Mesenchymal stem cell (in vitro differentiated cells and primary cell): ENCODE results near the gene MSLN.
A peak's percentile ranks its signal among the peaks of the same experiment; 100 is the strongest.

ENCODE experiments used
- DNase-seq: peaks from one replicate; pipeline ENCODE4 v3.0.0-alpha.2; 2013
- H2AFZ ChIP-seq: one replicate; pipeline ENCODE4 v1.6.1; 2013; ENCODE audit warnings: low read depth, mild to moderate bottlenecking, control low read depth, inconsistent platforms, low read length, moderate library complexity
- H2AK5ac ChIP-seq: 2 replicates; pipeline ENCODE4 v1.6.1; 2013; ENCODE audit warnings: low read length, moderate library complexity, mild to moderate bottlenecking, inconsistent platforms; ENCODE audit not compliant: severe bottlenecking
- H2BK120ac ChIP-seq: one replicate; pipeline ENCODE4 v1.6.1; 2013; ENCODE audit warnings: low read depth, mild to moderate bottlenecking, inconsistent platforms, low read length, moderate library complexity
- H2BK12ac ChIP-seq, 2 experiments: one replicate each; pipeline ENCODE4 v1.6.1; 2013; ENCODE audit warnings: inconsistent platforms in 2 of 2, low read length in 2 of 2, mild to moderate bottlenecking in 2 of 2, moderate library complexity in 2 of 2, control low read depth in 1 of 2
- H2BK15ac ChIP-seq: one replicate; pipeline ENCODE4 v1.6.1; 2013; ENCODE audit warnings: mild to moderate bottlenecking, low read depth, inconsistent platforms; ENCODE audit not compliant: poor library complexity, severe bottlenecking
- H2BK5ac ChIP-seq: 2 replicates; pipeline ENCODE4 v1.6.1; 2013; ENCODE audit warnings: low read depth, mild to moderate bottlenecking, low read length, control low read depth, inconsistent platforms; ENCODE audit not compliant: poor library complexity, severe bottlenecking
- H3K14ac ChIP-seq, 2 experiments: one replicate each; pipeline ENCODE4 v1.6.1; 2013; ENCODE audit warnings: inconsistent platforms in 2 of 2, low read length in 2 of 2, control low read depth in 1 of 2, mild to moderate bottlenecking in 1 of 2, moderate library complexity in 1 of 2
- H3K18ac ChIP-seq, 2 experiments: one replicate each; pipeline ENCODE4 v1.6.1; 2013; ENCODE audit warnings: inconsistent platforms in 2 of 2, low read length in 2 of 2, control low read depth in 1 of 2, low read depth in 1 of 2, mild to moderate bottlenecking in 1 of 2
- H3K23ac ChIP-seq, 2 experiments: one replicate each; pipeline ENCODE4 v1.6.1; 2013; ENCODE audit warnings: inconsistent platforms in 2 of 2, low read length in 2 of 2, mild to moderate bottlenecking in 2 of 2, moderate library complexity in 2 of 2, control low read depth in 1 of 2
- H3K27ac ChIP-seq: 2 replicates; pipeline ENCODE4 v1.5.1; 2013; ENCODE audit warnings: mild to moderate bottlenecking, moderate library complexity, low read length, control low read depth, inconsistent platforms; ENCODE audit not compliant: poor library complexity, severe bottlenecking
- H3K27me3 ChIP-seq, 2 experiments: 2 replicates each; pipeline versions ENCODE4 v1.6.1 to v1.7.0; 2013; ENCODE audit warnings: low read length in 2 of 2, mild to moderate bottlenecking in 2 of 2, moderate library complexity in 2 of 2, control low read depth in 1 of 2, inconsistent platforms in 1 of 2; ENCODE audit not compliant: control insufficient read depth in 1 of 2, insufficient read depth in 1 of 2
- H3K36me3 ChIP-seq, 2 experiments: 2 replicates each; pipeline versions ENCODE4 v1.6.1 to v1.7.0; 2013; ENCODE audit warnings: low read length in 2 of 2, control low read depth in 1 of 2, inconsistent platforms in 1 of 2, low read depth in 1 of 2, mild to moderate bottlenecking in 1 of 2; ENCODE audit not compliant: insufficient read depth in 2 of 2, control insufficient read depth in 1 of 2
- H3K4ac ChIP-seq, 2 experiments: one replicate each; pipeline ENCODE4 v1.6.1; 2013; ENCODE audit warnings: inconsistent platforms in 2 of 2, low read length in 2 of 2, mild to moderate bottlenecking in 2 of 2, moderate library complexity in 2 of 2, control low read depth in 1 of 2, low read depth in 1 of 2
- H3K4me1 ChIP-seq: 2 replicates; pipeline ENCODE4 v1.6.1; 2013; ENCODE audit warnings: low read depth, low read length, control low read depth; ENCODE audit not compliant: control insufficient read depth, insufficient read depth
- H3K4me2 ChIP-seq: 2 replicates; pipeline ENCODE4 v1.6.1; 2013; ENCODE audit warnings: low read length, mild to moderate bottlenecking, inconsistent platforms; ENCODE audit not compliant: poor library complexity, severe bottlenecking
- H3K4me3 ChIP-seq, 2 experiments: 2 replicates each; pipeline versions ENCODE4 v1.5.1 to v1.7.0; 2013; ENCODE audit warnings: low read length in 2 of 2, mild to moderate bottlenecking in 2 of 2, control low read depth in 1 of 2, low read depth in 1 of 2; ENCODE audit not compliant: insufficient read depth in 1 of 2
- H3K79me1 ChIP-seq: replicated peaks from 2 replicates; pipeline ENCODE4 v1.6.1; 2013; ENCODE audit warnings: mild to moderate bottlenecking, control low read depth, low read length, inconsistent platforms; ENCODE audit not compliant: poor library complexity, severe bottlenecking
- H3K9ac ChIP-seq: 2 replicates; pipeline ENCODE4 v1.7.0; 2013; ENCODE audit warnings: mild to moderate bottlenecking, low read length, moderate library complexity
- H3K9me3 ChIP-seq: 2 replicates; pipeline ENCODE4 v1.7.0; 2013; ENCODE audit warnings: mild to moderate bottlenecking, low read length; ENCODE audit not compliant: control insufficient read depth
- H4K8ac ChIP-seq: one replicate; pipeline ENCODE4 v1.6.1; 2013; ENCODE audit warnings: inconsistent platforms, mild to moderate bottlenecking, low read length, moderate library complexity
- H4K91ac ChIP-seq: one replicate; pipeline ENCODE4 v1.6.1; 2013; ENCODE audit warnings: mild to moderate bottlenecking, low read length, inconsistent platforms
- WGBS: methylation state at CpG from one replicate; pipeline ENCODE4 v1.1.7; 2013; ENCODE audit warnings: mixed read lengths; 5-methylcytosine and 5-hydroxymethylcytosine counted together

Gene MSLN

GRCh38 chr16:800834-801511, 40.4 kb downstream of the MSLN start:
- H3K23ac ChIP-seq: no peak overlapping the region
- H4K91ac ChIP-seq: no peak overlapping the region
- no peak overlapping the region for H3K4me3 ChIP-seq
- no peak overlapping the region for H3K18ac ChIP-seq
- H3K79me1 ChIP-seq: no peaks in the 10 kb centered on the region
- DNase-seq: no peak
- no peak overlapping the region for H2AFZ ChIP-seq
- H3K4ac ChIP-seq: no peak overlapping the region
- no peak overlapping the region for H2BK15ac ChIP-seq
- H4K8ac ChIP-seq: no peak overlapping the region
- H3K36me3 ChIP-seq: peaks cover 0 to 31% of the 10 kb centered on the region in 2 experiments
- 50% methylated on average over 17 of the region's 17 CpGs for WGBS
- no peak overlapping the region for H3K27ac ChIP-seq
- H2BK120ac ChIP-seq: no peak overlapping the region
- no peak overlapping the region for H2BK5ac ChIP-seq
- no peak overlapping the region for H3K9ac ChIP-seq
- no peak overlapping the region for H2BK12ac ChIP-seq
- H3K4me1 ChIP-seq: peaks cover 15% of the 10 kb centered on the region
- no peak overlapping the region for H3K14ac ChIP-seq
- H3K9me3 ChIP-seq: no peaks in the 10 kb centered on the region
- H3K4me2 ChIP-seq: no peak overlapping the region
- H3K27me3 ChIP-seq: peaks cover 45 to 46% of the 10 kb centered on the region in 2 experiments
- H2AK5ac ChIP-seq: no peak overlapping the region

GRCh38 chr16:801584-802363, 41.2 kb downstream of the MSLN start:
- H3K4me2 ChIP-seq: no peak overlapping the region
- no peak overlapping the region for H3K14ac ChIP-seq
- peaks cover 15% of the 10 kb centered on the region for H3K4me1 ChIP-seq
- no peaks in the 10 kb centered on the region for H3K79me1 ChIP-seq
- H3K23ac ChIP-seq: no peak overlapping the region
- no peak overlapping the region for H4K91ac ChIP-seq
- no peak overlapping the region for H3K4ac ChIP-seq
- H2BK5ac ChIP-seq: no peak overlapping the region
- H2BK15ac ChIP-seq: no peak overlapping the region
- H3K4me3 ChIP-seq: no peak overlapping the region
- H3K27ac ChIP-seq: no peak overlapping the region
- peaks cover 0 to 25% of the 10 kb centered on the region in 2 experiments for H3K36me3 ChIP-seq
- WGBS: 80% methylated on average over 22 of the region's 22 CpGs
- no peak overlapping the region for H3K18ac ChIP-seq
- no peak overlapping the region for H2BK12ac ChIP-seq
- no peak overlapping the region for H2BK120ac ChIP-seq
- DNase-seq: no peak
- H3K9me3 ChIP-seq: no peaks in the 10 kb centered on the region
- no peak overlapping the region for H2AK5ac ChIP-seq
- peaks cover 45 to 46% of the 10 kb centered on the region in 2 experiments for H3K27me3 ChIP-seq
- H3K9ac ChIP-seq: no peak overlapping the region
- no peak overlapping the region for H4K8ac ChIP-seq
- H2AFZ ChIP-seq: no peak overlapping the region

GRCh38 chr16:802461-802860, 41.9 kb downstream of the MSLN start:
- WGBS: 80% methylated on average over 7 of the region's 7 CpGs
- H3K4me2 ChIP-seq: no peak overlapping the region
- H3K36me3 ChIP-seq: peaks cover 0 to 18% of the 10 kb centered on the region in 2 experiments
- H3K27ac ChIP-seq: no peak overlapping the region
- H3K4ac ChIP-seq: no peak overlapping the region
- no peak overlapping the region for H2BK15ac ChIP-seq
- H2AK5ac ChIP-seq: no peak overlapping the region
- no peak for DNase-seq
- H2BK5ac ChIP-seq: no peak overlapping the region
- H3K14ac ChIP-seq: no peak overlapping the region
- H3K18ac ChIP-seq: no peak overlapping the region
- H3K27me3 ChIP-seq: peaks cover 45 to 46% of the 10 kb centered on the region in 2 experiments
- no peak overlapping the region for H4K8ac ChIP-seq
- H3K4me1 ChIP-seq: peaks cover 15% of the 10 kb centered on the region
- H3K23ac ChIP-seq: no peak overlapping the region
- H2AFZ ChIP-seq: no peak overlapping the region
- H4K91ac ChIP-seq: no peak overlapping the region
- H3K79me1 ChIP-seq: peaks cover 3% of the 10 kb centered on the region
- H2BK120ac ChIP-seq: no peak overlapping the region
- H3K9me3 ChIP-seq: no peaks in the 10 kb centered on the region
- no peak overlapping the region for H3K9ac ChIP-seq
- no peak overlapping the region for H3K4me3 ChIP-seq
- H2BK12ac ChIP-seq: no peak overlapping the region

DNA sequence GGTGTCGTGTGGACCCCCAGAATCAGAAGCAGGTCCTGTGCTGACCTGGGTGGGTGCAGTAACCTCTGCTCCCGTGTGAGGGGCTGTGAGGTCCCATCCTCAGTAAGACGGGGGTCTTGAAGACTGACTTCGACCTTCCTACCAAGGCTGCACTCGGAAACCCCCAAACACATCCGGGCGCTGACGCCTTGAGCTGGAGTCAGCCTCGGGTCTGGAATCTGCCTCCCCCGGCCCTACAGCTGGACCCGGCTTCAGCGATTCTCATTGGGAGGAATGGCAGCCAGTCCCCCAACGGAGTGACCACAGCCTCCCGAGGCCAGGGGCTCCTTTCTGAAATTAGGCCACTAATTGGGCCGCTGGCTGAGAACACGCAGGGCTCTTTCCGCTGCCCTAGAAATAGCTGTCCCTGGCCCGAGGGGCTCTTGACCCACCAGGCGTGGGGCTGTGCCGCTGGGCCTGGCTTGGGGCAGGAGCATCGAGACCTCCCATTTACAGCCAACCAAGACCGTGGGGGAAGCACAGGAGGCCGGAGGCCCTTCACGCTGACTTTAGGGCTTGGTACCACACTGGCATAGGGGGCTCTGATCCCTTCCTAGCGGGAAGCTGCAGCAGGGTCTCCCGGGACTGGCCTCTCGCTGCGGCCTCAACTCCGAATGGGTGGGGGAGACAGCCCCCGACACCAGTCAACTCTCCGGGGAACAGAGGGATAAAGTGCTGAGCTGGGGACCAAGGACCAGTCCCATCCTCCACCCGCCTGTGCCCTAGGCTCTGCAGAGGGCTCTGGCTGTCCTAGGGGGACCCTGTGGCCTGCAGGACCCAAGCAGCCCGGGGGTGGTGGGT, 42.6 kb downstream of the MSLN start:
- Histone ChIP-seq H3K14ac (no peak overlapping the region), H3K36me3 (peaks cover 0 to 13% of the 10 kb centered on the region in 2 experiments), H3K79me1 (peaks cover 3% of the 10 kb centered on the region), H3K4ac (no peak overlapping the region), H2BK12ac (no peak overlapping the region), H3K4me2 (no peak overlapping the region), H3K18ac (no peak overlapping the region), H3K27ac (no peak overlapping the region), H3K9ac (no peak overlapping the region), H3K23ac (no peak overlapping the region), H2BK15ac (no peak overlapping the region), H4K8ac (peak overlapping the region; percentile 38), H3K9me3 (no peaks in the 10 kb centered on the region), H3K4me1 (peaks cover 18% of the 10 kb centered on the region), H2BK120ac (no peak overlapping the region), H2AFZ (no peak overlapping the region), H2BK5ac (no peak overlapping the region), H3K27me3 (peaks cover 45 to 46% of the 10 kb centered on the region in 2 experiments), H2AK5ac (no peak overlapping the region), H3K4me3 (no peak overlapping the region), H4K91ac (no peak overlapping the region)
- DNase-seq: no peak
- 84% methylated on average over 32 of the region's 33 CpGs for WGBS
